ENCODE measurements around the gene ZNF578.

GRCh38 chr19:52522551-52522950, 69.2 kb downstream of the ZNF578 start:
- TF ChIP-seq CTCF (conservative IDR thresholded peaks at IDR 0.05 in 1 of 2, IDR thresholded peaks at IDR 0.05 in 1 of 2; ENCODE audit: low read depth in 1 of 2, low read length in 2 of 2) (no peak), EZH2 (IDR thresholded peaks at IDR 0.05; ENCODE audit: low read length, missing control alignments) (no peak)
